ENCODE measurements around the gene VIPAS39. TPM values are rescaled to one million over a fixed set of nuclear protein-coding genes. Genes with fewer than 3 reads are reported as not detected.

Gene VIPAS39
- total and polyA plus RNA-seq, 2 of the 13 experiments (the other 11 are each of a cell fraction or from before 2014, with no cell fraction given) = 13.3 to 21.5 TPM

- TF ChIP-seq ZNF446 (CRISPR knock-in tag; IDR thresholded peaks at IDR 0.05) (no peak), AGO2 (optimal IDR thresholded peaks at IDR 0.05; ENCODE audit: low read depth, low read length) (no peak), HNF1B (CRISPR knock-in tag; IDR thresholded peaks at IDR 0.05) (0 out of 2 replicates have a peak, but pooled peaks have one; percentile 39), ZNF878 (CRISPR knock-in tag; IDR thresholded peaks at IDR 0.05) (no peak), FOXC1 (CRISPR knock-in tag; IDR thresholded peaks at IDR 0.05; ENCODE audit: borderline replicate concordance) (peak; percentile 41; the same call in 1 of the 2 replicates), MZF1 (CRISPR knock-in tag; IDR thresholded peaks at IDR 0.05; ENCODE audit: borderline replicate concordance) (0 out of 2 replicates have a peak, but pooled peaks have one; percentile 68), ZNF224 (CRISPR knock-in tag; IDR thresholded peaks at IDR 0.05) (0 out of 2 replicates have a peak, but pooled peaks have one; percentile 33), RNF2 (conservative IDR thresholded peaks at IDR 0.05; ENCODE audit: low read depth) (0 out of 2 replicates have a peak, but pooled peaks have one; percentile 18), MAZ (IDR thresholded peaks at IDR 0.05; ENCODE audit: borderline replicate concordance, low read depth, low read length) (no peak), MAZ (CRISPR knock-in tag; IDR thresholded peaks at IDR 0.05; ENCODE audit: low read depth) (peak; percentile 34; the same call in 1 of the 2 replicates), GTF3A (CRISPR knock-in tag; conservative IDR thresholded peaks at IDR 0.05) (no peak), ZBTB2 (CRISPR knock-in tag; IDR thresholded peaks at IDR 0.05; ENCODE audit: low read depth) (peak; percentile 18; the same call in 1 of the 2 replicates), ZBTB44 (CRISPR knock-in tag; IDR thresholded peaks at IDR 0.05) (no peak), ZNF800 (CRISPR knock-in tag; IDR thresholded peaks at IDR 0.05) (peak; percentile 71; the same call in 1 of the 2 replicates), BORCS8-MEF2B (CRISPR knock-in tag; IDR thresholded peaks at IDR 0.05) (no peak; the same call in 1 of the 2 replicates), ZBTB43 (CRISPR knock-in tag; conservative IDR thresholded peaks at IDR 0.05) (peak; percentile 84; the same call in 1 of the 2 replicates), DRAP1 (CRISPR knock-in tag; IDR thresholded peaks at IDR 0.05) (peak; percentile 73), POLR2AphosphoS5 (IDR thresholded peaks at IDR 0.05; ENCODE audit: low read depth, low read length) (peak; percentile 64), SYNCRIP (IDR thresholded peaks at IDR 0.05; ENCODE audit: insufficient read depth, low read depth, low read length) (no peak)
Measured at GRCh38 chr14:77498120-77498979, 40.9 kb upstream of the VIPAS39 start, which contains the start of gene ISM2 (continued).
